WI38 (cell line): ENCODE results near the gene MEIOB.
A peak's percentile ranks its signal among the peaks of the same experiment; 100 is the strongest.

Source experiments
- H3K4me3 ChIP-seq: 2 replicates; pipeline ENCODE4 v1.5.1; 2011; ENCODE audit warnings: low read depth, mild to moderate bottlenecking, control low read depth, low read length
- CTCF ChIP-seq: IDR thresholded peaks from 2 replicates; pipeline ENCODE4 v1.5.1; 2012; ENCODE audit warnings: low read depth, mild to moderate bottlenecking, control low read depth, low read length

Gene MEIOB

GRCh38 chr16:1816396-1817275 is 55.3 kb downstream of the MEIOB start:
- no peak for TF ChIP-seq CTCF

GRCh38 chr16:1815461-1815860 is 56.5 kb downstream of the MEIOB start:
- no peak overlapping the region for H3K4me3 ChIP-seq
- no peak for TF ChIP-seq CTCF

More at GRCh38 chr16:1816396-1817275, 55.3 kb downstream of the MEIOB start:
- H3K4me3 ChIP-seq = no peak overlapping the region

- TF ChIP-seq CTCF = peak; percentile 68
- H3K4me3 ChIP-seq = no peak overlapping the region
These were observed 59.2 kb downstream of the MEIOB start for GRCh38 chr16:1812732-1813163.

DNA sequence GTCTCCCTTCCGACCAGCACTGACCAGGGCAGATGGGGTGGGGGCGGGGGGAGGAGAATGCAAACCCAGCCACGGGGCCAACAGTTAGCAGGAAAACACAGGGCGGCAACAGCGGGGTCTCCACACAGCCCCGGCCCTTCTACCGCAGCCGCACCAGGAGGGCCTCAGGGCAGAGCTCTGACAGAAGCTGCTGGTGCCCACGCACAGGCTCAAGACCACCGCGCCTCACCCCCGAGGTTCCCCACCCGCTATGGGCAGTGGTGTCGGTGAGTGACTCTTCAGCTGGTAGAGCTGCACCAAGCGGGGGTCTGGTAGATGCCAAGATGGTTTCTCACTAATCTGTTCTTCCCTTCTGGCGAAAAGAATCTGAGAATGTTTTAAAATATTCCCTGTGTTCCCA is 61.4 kb downstream of the MEIOB start:
- no peak for TF ChIP-seq CTCF
- H3K4me3 ChIP-seq = no peak overlapping the region

- no peak overlapping the region for H3K4me3 ChIP-seq
- no peak for TF ChIP-seq CTCF
These were observed 61.9 kb downstream of the MEIOB start for GRCh38 chr16:1810106-1810505.

GRCh38 chr16:1809281-1809801 is 62.6 kb downstream of the MEIOB start:
- H3K4me3 ChIP-seq = no peak overlapping the region
- no peak for TF ChIP-seq CTCF

DNA sequence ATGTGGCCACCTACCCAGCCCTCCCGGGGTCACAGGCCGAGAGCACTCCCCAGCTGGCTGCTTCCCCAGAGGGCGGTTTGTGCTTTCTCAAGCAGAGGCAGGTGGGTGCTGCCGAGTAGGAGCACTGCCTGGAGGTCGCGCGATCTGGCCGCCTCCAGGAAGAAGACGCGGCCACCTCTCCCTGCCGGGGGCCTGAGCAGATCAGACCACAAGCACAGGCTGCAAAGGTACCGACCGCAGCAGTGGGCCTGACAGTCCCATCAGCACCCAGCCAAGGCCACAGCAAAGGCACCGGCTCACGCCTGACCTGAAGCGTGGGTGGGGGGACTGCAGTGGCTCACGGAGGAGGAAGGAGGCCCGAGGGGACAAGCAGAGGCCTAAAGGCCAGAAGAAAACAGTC is 63.3 kb downstream of the MEIOB start:
- no peak for TF ChIP-seq CTCF
- no peak overlapping the region for H3K4me3 ChIP-seq
